Measurements from ENCODE around the gene AKNA.

DNA sequence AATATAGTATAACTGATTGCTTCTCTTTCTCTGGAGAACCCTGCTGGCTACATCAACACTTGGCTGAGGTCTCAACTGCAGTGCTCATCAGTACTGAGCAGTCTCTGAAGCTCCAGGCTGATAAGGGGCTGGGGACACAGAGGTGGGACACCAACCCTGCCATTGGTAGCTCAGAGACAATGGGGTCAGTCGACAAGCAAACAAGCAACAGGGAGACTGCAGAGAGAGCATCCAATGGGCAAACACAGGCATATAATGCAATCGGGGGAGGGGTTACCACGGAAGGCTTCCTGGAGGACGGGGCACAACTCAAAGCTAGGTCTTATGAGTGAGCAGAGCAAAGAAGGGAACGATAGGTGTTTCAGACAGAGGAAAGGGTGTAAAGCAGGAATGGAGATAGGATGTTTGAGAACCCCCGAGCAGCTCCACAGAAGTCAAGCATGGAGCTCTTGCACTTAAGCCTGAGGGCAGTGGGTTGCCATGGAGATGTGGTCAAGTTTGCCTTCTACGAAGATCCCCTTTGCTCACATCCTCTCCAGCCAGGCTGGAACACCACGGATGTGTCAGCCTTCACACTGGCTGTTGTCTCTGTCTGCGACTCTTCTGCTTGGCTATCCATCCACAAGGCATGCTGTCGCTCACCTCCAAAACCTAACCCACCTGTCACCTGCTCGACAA lies 21.5 kb upstream of the AKNA start:
- TF ChIP-seq POLR2A (IDR thresholded peaks at IDR 0.05) (no peak), CTCF (IDR thresholded peaks at IDR 0.05) (no peak), POLR2AphosphoS5 (IDR thresholded peaks at IDR 0.05) (no peak), EP300 (IDR thresholded peaks at IDR 0.05) (no peak)

Measured in sigmoid colon (tissue), 4 donors.